ENCODE data around the gene SPATA21. TPM values are rescaled to one million over a fixed set of nuclear protein-coding genes. Genes with fewer than 3 reads are reported as not detected.
A peak's percentile ranks its signal among the peaks of the same experiment; 100 is the strongest.

Gene SPATA21
- total and polyA plus RNA-seq, 12 donors, result 0.15 to 0.20 TPM; not detected in 10

GRCh38 chr1:16441282-16441665, 4.0 kb upstream of the SPATA21 start:
- Histone ChIP-seq H3K9me3 (no peaks in the 10 kb centered on the region), H3K4me3 (peak overlapping the region; percentile 64 to 100 (median 93)), H3K27me3 (no peaks in the 10 kb centered on the region), H3K36me3 (peaks cover 0 to 42% (median 15%) of the 10 kb centered on the region in 9 donors), H3K4me1 (peaks cover 19 to 61% (median 33%) of the 10 kb centered on the region in 9 donors), H3K27ac (peak overlapping the region; percentile 73 to 98 (median 84))
- intact Hi-C loops (cut with DNase I), result loop anchor here in 6 of 10 donors (2.0 to 10.0 kb wide), 5 partner anchors 54 to 74 kb away; partner anchors contain the start of gene SZRD1 (in 2 of the 6)
- no peak for TF ChIP-seq CTCF (IDR thresholded peaks at IDR 0.05)
- 1 to 2% methylated on average over 12 of the region's 12 CpGs for WGBS, 2 donors
- DNase-seq (no peak), ATAC-seq (peak in 4 of 8 donors; percentile 18 to 35 (median 24))

GRCh38 chr1:16440470-16441281, 3.5 kb upstream of the SPATA21 start, which contains the start of gene NECAP2:
TSS of gene NECAP2 (plus strand) at chr1:16440724. CDS start at chr1:16440762, 38 bp downstream.
- Histone ChIP-seq H3K9me3 (no peaks in the 10 kb centered on the region), H3K36me3 (peaks cover 0 to 36% (median 15%) of the 10 kb centered on the region in 9 donors), H3K27ac (peak within 1 kb of the TSS; percentile 73 to 98 (median 84)), H3K4me1 (peaks cover 19 to 61% (median 33%) of the 10 kb centered on the region in 9 donors), H3K27me3 (no peaks in the 10 kb centered on the region), H3K4me3 (peak within 1 kb of the TSS; percentile 64 to 100 (median 93))
- intact Hi-C loops (cut with DNase I), result loop anchor here in 6 of 10 donors (1.0 to 10.0 kb wide), 6 partner anchors 54 to 73 kb away; partner anchors contain the start of gene SZRD1 (in 2 of the 6)
- 1% methylated on average over 68 of the region's 68 CpGs for WGBS, 2 donors
- TF ChIP-seq CTCF (IDR thresholded peaks at IDR 0.05), result peak; percentile 85 to 98 (median 90)
- ATAC-seq (peak; percentile 95 to 98 (median 96)), DNase-seq (peak; percentile 96)

GRCh38 chr1:16440131-16440469, 2.9 kb upstream of the SPATA21 start:
- Histone ChIP-seq H3K27me3 (no peaks in the 10 kb centered on the region), H3K27ac (peak overlapping the region in 9 of 10 donors; percentile 24 to 98 (median 85)), H3K36me3 (peaks cover 0 to 30% (median 15%) of the 10 kb centered on the region in 9 donors), H3K4me1 (peaks cover 19 to 57% (median 33%) of the 10 kb centered on the region in 9 donors), H3K9me3 (no peaks in the 10 kb centered on the region), H3K4me3 (peak overlapping the region in 9 of 10 donors; percentile 64 to 100 (median 97))
- TF ChIP-seq CTCF (IDR thresholded peaks at IDR 0.05), result no peak
- DNase-seq (no peak), ATAC-seq (peak in 5 of 8 donors; percentile 9 to 40 (median 24))
- 49 to 50% methylated on average over 7 of the region's 7 CpGs for WGBS, 2 donors
- intact Hi-C loops (cut with DNase I), result loop anchor here in 6 of 10 donors (1.0 to 10.0 kb wide), 6 partner anchors 55 to 73 kb away; partner anchors contain the start of gene SZRD1 (in 2 of the 6)

- H3K27ac ChIP-seq, result peak overlapping the region in 1 of 10 donors; percentile 44
Observed at GRCh38 chr1:16438924-16439323, 1.7 kb upstream of the SPATA21 start.

More at GRCh38 chr1:16438924-16439323, 1.7 kb upstream of the SPATA21 start:
- peaks cover 0 to 19% (median 4%) of the 10 kb centered on the region in 9 donors for H3K36me3 ChIP-seq
- intact Hi-C loops (cut with DNase I), result loop anchor here in 1 of 10 donors (10.0 kb wide), 1 partner anchor 54 kb away; no protein-coding TSS in a partner anchor
- H3K4me3 ChIP-seq, result no peak overlapping the region
- no peaks in the 10 kb centered on the region for H3K9me3 ChIP-seq
- TF ChIP-seq CTCF (IDR thresholded peaks at IDR 0.05), result no peak
- peaks cover 19 to 48% (median 29%) of the 10 kb centered on the region in 9 donors for H3K4me1 ChIP-seq
- H3K27me3 ChIP-seq, result no peaks in the 10 kb centered on the region
- ATAC-seq (no peak), DNase-seq (no peak)
- 91 to 92% methylated on average over 2 of the region's 2 CpGs for WGBS, 2 donors
